ENCODE data around the gene PLA2G4A. TPM values are rescaled to one million over a fixed set of nuclear protein-coding genes. Genes with fewer than 3 reads are reported as not detected.

The PLA2G4A gene
- total RNA-seq, 2 donors from 2014 or later = 4.7 to 11.2 TPM

GRCh38 chr1:186953876-186954275, 125.1 kb downstream of the PLA2G4A start:
- no peaks in the 10 kb centered on the region for H3K9me3 ChIP-seq
- ATAC-seq (no peak), DNase-seq (no peak)
- no peaks in the 10 kb centered on the region for H3K27me3 ChIP-seq
- no peaks in the 10 kb centered on the region for H3K4me1 ChIP-seq
- no peaks in the 10 kb centered on the region for H3K36me3 ChIP-seq (replicated peaks in 1 of 2; ENCODE audit: insufficient read depth in 1 of 2, low read depth in 2 of 2)
- TF ChIP-seq POLR2A (IDR thresholded peaks at IDR 0.05) (no peak), CTCF (IDR thresholded peaks at IDR 0.05) (no peak)
- intact Hi-C loops (cut with DNase I) = no loop called here
- H3K4me3 ChIP-seq = no peak overlapping the region
- WGBS, 2 donors = 47 to 48% methylated on average over 2 of the region's 2 CpGs
- no peak overlapping the region for H3K27ac ChIP-seq

- no peaks in the 10 kb centered on the region for H3K36me3 ChIP-seq (replicated peaks in 1 of 2; ENCODE audit: insufficient read depth in 1 of 2, low read depth in 2 of 2)
- ATAC-seq (no peak), DNase-seq (peak in 1 of 4 donors; percentile 8)
- H3K9me3 ChIP-seq = no peaks in the 10 kb centered on the region
- 38 to 51% methylated on average over 1 to 2 of the region's 2 CpGs for WGBS, 2 donors
- H3K4me3 ChIP-seq = no peak overlapping the region
- no peaks in the 10 kb centered on the region for H3K4me1 ChIP-seq
- no peak overlapping the region for H3K27ac ChIP-seq
- no peaks in the 10 kb centered on the region for H3K27me3 ChIP-seq
- no peak for TF ChIP-seq CTCF (IDR thresholded peaks at IDR 0.05)
- no peak for TF ChIP-seq POLR2A (IDR thresholded peaks at IDR 0.05)
- intact Hi-C loops (cut with DNase I) = no loop called here
These were observed 128.6 kb downstream of the PLA2G4A start for GRCh38 chr1:186957314-186957713.

- H3K4me3 ChIP-seq = no peak overlapping the region
- DNase-seq (no peak), ATAC-seq (no peak)
- intact Hi-C loops (cut with DNase I) = no loop called here
- H3K36me3 ChIP-seq (replicated peaks in 1 of 2; ENCODE audit: insufficient read depth in 1 of 2, low read depth in 2 of 2) = no peaks in the 10 kb centered on the region
- TF ChIP-seq CTCF (IDR thresholded peaks at IDR 0.05) (no peak), POLR2A (IDR thresholded peaks at IDR 0.05) (no peak)
- no peak overlapping the region for H3K27ac ChIP-seq
- no peaks in the 10 kb centered on the region for H3K9me3 ChIP-seq
- 56 to 69% methylated on average over 2 of the region's 2 CpGs for WGBS, 2 donors
- H3K4me1 ChIP-seq = no peaks in the 10 kb centered on the region
- no peaks in the 10 kb centered on the region for H3K27me3 ChIP-seq
These were observed 129.8 kb downstream of the PLA2G4A start for GRCh38 chr1:186958520-186958919.

GRCh38 chr1:186960861-186961260, 132.1 kb downstream of the PLA2G4A start:
- intact Hi-C loops (cut with DNase I) = no loop called here
- H3K36me3 ChIP-seq (replicated peaks in 1 of 2; ENCODE audit: insufficient read depth in 1 of 2, low read depth in 2 of 2) = no peaks in the 10 kb centered on the region
- TF ChIP-seq CTCF (IDR thresholded peaks at IDR 0.05) = no peak
- TF ChIP-seq POLR2A (IDR thresholded peaks at IDR 0.05) = no peak
- H3K27ac ChIP-seq = no peak overlapping the region
- H3K9me3 ChIP-seq = no peaks in the 10 kb centered on the region
- ATAC-seq (no peak), DNase-seq (no peak)
- no peaks in the 10 kb centered on the region for H3K27me3 ChIP-seq
- H3K4me3 ChIP-seq = no peak overlapping the region
- no peaks in the 10 kb centered on the region for H3K4me1 ChIP-seq
- WGBS, 2 donors = 55 to 67% methylated on average over 1 of the region's 1 CpG

DNA sequence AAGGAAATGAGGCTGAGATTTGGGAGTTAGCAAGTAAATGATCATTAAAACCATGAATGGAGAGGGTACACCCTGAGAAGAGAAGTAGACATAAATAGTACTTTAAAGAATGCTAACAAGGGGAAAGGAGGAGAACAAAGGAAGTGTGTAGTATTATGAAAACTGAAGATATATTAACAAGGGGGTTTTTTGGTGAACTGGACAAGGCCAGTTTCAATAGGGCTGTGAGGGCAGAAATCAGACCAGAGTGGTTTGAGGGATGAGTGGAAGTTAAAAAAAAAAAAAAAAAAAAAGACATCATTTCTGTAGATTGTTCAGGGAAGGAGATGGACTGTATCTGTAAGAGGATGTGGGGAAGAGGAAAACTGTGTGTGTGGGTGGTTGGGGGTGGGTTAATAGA, 137.1 kb downstream of the PLA2G4A start:
- no peaks in the 10 kb centered on the region for H3K4me1 ChIP-seq
- DNase-seq = no peak
- no peaks in the 10 kb centered on the region for H3K9me3 ChIP-seq
- no peak overlapping the region for H3K27ac ChIP-seq
- H3K36me3 ChIP-seq (replicated peaks in 1 of 2; ENCODE audit: insufficient read depth in 1 of 2, low read depth in 2 of 2) = no peaks in the 10 kb centered on the region
- TF ChIP-seq POLR2A (IDR thresholded peaks at IDR 0.05) (no peak), CTCF (IDR thresholded peaks at IDR 0.05) (no peak)
- no peak for ATAC-seq
- intact Hi-C loops (cut with DNase I) = no loop called here
- H3K4me3 ChIP-seq = no peak overlapping the region
- no peaks in the 10 kb centered on the region for H3K27me3 ChIP-seq
